Glomerular endothelial cell (primary cell): ENCODE measurements around the gene DCTPP1. TPM values are rescaled to one million over a fixed set of nuclear protein-coding genes. Genes with fewer than 3 reads are reported as not detected.

Experiments used
- DNase-seq: peaks from one replicate; pipeline ENCODE4 v3.0.0-alpha.2; 2011; ENCODE audit warnings: low read depth, low spot score; ENCODE audit errors: extremely low read depth
- total RNA-seq: library from RNA; depleted of rRNA; stranded (reverse); fragments of >200 nt; gene quantifications from 2 replicates; pipeline ENCODE4 v1.2.3, GENCODE V29; 2015

Gene DCTPP1
- total RNA-seq, 1 donor from 2014 or later: 43.8 TPM

DNA sequence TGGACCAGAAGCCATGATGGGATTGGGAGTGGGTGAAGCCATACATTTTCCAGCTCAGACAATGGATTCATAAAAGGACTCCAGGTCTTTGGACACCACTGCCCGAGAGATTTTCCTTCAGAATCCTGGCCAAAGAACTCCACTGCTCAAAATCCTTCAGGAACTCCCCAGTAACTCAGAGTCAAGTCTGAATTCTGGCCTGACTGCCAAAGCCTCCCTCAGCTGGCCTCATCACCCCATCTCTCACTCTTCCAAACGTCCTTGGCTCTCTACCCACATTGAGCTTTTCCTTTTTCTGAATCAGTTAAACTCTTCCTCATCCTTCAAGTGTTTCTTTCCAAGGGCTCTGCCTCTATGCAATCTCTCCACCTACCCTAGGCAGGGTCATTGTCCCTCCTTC lies 46.3 kb downstream of the DCTPP1 start:
- DNase-seq: no peak

DNA sequence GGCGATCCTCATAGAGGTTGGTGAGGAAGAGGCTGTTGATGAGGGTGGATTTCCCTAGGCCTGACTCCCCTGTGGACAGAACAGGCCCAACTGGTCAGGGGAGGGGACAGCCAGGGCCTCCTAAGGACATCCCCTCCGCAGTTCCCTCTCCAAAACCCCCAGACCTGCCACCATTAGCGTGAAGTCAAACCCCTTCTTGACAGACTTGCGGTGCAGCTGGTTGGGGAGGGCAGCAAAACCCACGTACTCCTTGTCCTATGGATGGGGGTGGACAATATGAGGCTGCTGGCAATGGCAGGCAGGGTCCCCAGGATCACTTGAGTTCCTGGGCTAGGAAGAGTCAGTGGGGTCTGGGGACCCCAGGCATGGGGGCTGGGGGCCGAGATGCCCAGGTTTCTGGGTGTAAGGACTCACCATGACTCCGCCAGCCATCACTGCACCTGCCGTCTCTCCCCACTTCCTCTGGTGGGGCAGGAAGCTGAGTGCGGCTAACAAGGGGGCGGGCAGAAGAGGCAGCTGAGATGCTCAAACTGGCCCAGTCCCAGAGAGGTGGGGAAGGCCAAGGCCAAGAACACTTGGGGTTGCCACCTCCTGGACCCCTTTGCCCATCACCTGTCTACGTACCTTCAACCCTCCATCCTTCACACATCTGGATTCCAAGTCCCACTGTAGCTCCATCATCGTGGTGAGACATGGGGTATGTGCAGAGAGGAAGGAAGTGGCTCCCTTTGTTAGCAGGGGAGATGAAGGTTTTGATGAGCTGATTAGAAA lies 47.5 kb downstream of the DCTPP1 start, which contains the start of gene SEPTIN1:
Gene SEPTIN1 (minus strand): TSS at position 451 of the 771 bp plus-strand sequence. CDS start 19 bp downstream, at position 432.
- no peak for DNase-seq

DNA sequence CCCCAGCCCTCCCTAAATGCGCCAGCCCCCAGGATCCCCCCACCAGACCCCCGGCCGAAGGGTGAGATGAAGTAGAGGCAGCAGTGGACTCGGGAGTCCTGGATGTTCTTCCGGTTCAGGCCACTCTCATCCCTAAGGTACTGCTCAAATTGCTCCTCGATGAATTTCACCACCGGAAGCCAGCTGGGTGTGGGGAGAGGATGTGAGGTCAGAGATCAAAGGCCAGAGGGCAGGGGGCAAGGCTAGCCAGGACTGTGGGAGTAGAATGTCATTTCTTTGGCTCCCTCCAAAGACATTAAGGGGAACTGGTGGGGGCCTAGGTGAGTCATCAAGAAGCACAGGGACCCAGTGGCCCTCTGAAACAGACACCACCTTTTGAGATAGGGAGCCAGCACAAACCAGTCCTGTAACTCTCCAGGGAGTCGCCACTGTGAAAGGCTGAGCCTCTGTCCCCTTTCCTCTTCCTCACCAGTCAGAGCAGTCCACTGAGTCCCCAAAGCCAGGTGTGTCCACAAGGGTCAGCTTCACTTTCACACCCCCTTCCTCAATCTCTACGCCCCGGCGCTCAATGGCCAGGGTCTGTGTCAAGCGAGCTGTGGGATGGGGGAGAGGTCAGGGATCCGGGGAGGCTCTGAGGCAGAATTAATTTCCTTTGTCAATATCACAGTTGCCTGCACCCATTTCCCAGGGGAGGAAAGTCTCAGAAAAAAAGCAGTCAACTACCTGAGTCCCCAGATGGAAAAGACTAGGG lies 48.4 kb downstream of the DCTPP1 start:
- no peak for DNase-seq

DNA sequence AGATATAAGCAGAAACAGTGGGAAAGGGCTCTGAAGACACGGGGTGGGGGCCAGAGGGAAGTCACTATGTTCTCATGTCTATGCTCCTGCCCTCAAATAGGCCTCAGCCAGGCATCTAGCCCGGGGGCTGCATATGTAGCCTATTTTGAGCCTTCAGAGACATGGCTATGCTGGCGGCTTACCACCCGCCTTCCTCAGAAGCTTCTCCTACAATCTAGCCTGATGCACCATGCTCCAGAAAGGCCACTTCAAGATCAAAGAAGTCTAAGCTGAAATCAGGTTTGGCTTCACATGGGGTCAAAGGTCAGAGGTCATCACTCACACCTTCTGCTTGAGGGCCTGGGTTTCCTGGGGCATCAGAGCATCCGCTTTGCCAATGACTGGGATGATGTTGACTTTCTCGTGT lies 49.0 kb downstream of the DCTPP1 start:
- DNase-seq: no peak

DNA sequence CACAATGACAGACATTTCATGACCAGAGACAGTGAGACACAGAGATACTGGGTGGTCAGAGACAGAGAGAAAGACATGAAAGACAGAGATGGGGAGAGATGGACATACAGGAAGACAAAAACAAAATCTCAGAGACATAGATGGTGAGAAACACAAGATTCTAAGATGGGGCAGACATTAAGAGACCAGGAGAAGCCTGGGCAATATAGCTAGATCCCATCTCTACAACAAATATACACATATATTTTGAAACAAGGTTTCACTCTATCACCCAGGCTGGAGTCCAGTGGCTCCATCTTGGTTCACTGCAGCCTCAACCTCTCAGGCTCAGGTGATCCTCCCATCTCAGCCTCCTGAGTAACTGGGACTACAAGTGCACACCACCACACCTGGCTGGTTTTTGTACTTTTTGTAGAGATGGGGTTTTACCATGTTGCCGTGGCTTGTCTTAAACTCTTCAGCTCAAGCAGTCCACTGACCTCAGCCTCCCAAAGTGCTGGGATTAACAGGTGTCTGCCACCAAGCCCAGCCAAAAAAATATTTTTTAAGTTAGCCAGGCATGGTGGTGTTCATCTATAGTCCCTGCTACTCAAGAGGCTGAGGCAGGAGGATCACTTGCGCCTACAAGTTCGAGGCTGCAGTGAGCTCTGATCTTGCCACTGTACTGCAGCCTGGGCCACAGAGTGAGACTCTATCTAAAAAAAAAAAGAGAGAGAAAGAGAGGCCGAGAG lies 49.6 kb downstream of the DCTPP1 start:
- DNase-seq: no peak

DNA sequence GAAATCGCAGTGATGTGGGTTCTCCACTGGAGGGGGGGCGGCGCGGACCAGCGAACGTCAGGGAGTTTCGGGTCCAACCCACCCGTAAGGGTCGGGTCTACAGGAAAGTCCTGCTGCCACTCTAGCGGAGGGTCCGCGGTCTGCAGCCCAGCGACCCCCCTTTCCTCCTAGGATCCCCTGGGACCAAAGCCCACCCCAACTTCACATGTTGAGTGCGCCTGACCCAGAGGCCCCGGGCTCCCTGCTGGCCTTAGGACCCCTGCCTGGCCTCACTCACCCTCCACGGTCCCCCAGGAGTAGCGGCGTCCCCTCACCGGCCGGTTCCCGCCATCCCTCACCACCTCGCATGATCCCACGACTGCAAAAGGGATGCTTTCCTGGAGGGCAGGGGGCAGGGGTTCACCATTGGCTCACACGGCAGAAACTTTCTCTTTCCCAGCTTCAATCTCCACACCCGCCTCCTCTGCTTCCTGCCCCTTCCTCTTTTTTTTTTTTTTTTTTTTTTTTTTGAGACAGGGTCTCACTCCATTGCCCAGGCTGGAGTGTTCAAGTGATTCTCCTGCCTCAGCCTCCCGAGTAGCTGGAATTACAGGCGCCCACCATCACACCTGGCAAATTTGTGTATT lies 50.6 kb downstream of the DCTPP1 start:
- DNase-seq: no peak

DNA sequence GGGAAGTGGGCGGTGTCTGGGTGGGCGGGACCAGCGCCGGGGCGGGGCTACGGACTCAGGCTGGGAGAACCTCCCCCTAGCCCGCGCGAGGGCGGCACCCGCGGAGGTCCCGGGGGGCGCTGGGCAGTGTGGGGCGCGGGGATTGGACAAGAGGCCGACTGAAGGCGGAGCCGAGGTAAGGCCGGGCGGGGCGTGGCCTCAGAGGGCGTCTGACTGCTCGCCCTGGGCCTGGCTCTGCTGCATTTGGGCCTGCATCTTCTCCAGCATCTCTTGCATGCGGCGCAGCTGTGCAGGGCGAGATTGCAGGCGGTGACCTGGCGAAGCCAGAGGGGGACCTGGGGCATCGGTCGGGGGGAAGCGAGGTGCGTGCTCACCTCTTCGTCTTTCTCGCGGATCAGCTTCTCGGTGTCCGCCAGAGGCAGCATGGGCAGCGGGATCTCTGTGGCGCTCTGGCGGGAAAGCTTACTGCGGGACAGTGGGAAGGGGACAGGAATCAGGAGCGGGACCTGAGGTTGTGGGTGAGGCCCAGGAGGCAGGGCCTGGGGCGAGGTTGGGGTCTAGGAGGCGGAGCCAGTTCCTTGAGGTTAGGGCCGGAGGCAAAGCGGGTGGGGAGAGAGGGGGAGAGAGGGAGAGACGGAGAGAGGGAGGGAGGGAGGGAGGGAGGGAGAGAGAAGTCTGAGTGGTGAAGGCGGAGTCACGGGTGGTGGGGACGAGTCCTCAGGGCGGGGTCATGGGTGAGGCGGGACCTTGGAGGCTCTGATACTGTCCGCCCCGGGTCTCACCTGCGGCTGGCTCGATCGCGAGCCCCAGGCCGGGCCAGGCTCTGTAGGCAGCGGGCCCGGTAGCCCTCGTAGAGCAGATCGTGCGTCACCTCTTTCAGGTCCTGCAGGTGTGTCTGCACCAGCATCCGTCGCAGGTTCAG lies 51.3 kb downstream of the DCTPP1 start:
- DNase-seq: no peak

DNA sequence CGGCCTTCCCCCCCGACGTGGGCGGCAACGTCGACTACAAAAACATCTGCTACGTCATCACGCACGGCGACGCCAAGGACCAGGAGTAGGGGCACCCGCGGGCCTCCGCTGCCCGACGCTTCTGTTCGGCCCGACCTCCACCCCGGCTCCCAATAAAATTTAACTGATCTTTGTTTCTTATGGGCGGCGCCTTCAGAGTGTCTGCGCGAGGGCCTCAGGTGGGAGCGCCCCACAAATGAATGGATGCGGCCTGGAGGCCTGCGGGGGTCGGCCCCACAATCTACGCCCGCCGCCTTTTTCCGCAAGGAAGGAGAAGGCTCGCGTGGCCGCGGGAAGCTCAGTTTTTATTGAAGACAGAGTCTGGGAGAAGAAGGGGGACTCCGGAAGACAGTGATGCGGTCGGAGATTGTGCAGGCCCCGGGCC lies 52.0 kb downstream of the DCTPP1 start:
- no peak for DNase-seq

DNA sequence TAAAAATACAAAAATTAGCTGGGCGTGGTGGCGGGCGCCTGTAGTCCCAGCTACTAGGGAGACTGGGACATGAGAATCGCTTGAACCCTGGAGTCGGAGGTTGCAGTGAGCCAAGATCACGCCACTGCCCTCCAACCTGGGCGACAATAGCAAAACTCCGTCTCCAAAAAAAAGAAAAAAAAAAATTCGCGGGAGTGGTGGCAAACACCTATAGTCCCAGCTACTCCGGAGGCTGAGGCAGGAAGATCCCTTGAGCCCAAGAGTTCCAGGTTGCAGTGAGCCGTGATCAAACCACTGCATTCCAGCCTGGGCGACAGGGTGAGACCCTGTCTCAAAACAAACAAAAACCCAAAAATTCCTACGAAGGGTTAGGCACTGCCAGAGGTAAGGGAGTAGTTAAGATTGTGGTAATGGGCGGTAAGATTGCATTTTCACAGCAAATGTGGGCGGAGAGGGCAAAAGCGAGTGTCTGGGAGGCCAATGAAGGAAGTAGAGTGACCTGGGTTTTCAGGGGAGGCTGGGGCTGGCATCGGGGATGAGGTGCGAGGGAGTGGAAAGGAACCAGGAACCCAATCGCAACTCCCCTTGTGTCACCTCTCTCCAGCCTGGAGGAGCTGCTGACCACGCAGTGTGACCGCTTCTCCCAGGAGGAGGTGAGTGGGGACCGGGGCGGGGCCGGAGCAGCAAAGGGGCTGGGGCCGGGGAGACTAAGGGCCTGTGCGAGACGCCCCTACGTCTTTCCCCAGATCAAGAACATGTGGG lies 52.6 kb downstream of the DCTPP1 start:
- no peak for DNase-seq

DNA sequence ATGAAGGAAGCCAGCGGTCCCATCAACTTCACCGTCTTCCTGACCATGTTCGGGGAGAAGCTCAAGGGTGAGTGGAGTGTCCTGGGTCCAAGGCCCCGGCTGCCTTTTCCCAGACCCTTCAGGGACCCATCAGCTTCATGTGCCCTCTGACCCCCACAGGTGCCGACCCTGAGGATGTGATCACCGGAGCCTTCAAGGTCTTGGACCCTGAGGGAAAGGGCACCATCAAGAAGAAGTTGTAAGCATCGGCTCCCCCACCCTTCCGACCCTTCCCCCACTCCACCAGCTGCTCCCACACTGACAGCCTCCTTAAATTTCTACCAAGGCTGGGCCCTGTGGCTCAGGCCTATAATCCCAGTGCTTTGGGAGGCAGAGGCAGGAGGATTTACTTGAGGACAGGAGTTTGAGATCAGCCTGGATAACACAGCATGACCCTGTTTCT lies 53.3 kb downstream of the DCTPP1 start:
- DNase-seq: no peak

DNA sequence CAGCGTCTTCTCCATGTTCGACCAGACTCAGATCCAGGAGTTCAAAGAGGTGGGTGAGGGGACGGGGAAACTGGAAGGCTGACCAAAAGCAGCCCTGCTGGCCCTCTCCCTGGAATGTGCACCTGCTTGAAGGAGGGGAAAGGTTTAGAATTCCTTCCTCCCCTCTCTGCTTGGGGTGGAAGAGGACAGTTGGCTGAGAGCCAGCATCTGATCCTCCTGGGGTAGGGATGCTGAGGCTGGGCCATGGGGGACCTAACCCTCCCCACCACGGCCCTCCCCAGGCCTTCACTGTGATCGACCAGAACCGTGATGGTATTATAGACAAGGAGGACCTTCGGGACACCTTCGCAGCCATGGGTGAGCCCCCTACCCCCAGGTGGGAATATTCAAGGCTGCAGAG lies 54.0 kb downstream of the DCTPP1 start:
- no peak for DNase-seq

DNA sequence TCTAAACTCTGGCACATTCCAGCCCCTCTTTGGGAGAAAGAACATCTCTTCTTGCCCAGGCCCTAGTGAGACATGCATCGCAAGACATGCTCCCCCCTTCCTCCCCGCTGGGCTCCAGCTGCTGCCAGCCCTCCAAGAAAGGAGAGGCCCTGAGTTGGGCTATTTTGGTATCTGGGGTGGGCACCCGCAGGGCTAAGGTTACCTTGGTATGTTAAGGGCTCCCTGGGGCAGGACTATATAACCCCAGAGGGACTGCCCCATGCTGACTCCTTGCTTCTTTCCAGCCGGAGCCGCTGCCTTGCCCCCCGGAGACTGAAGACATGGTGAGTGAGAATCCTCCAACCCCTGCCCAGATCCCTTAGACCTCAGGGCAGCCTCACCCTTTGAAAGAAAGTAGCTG lies 55.3 kb downstream of the DCTPP1 start, which contains the start of gene MYL11:
Gene MYL11 (plus strand): TSS at position 265 of the 400 bp plus-strand sequence. CDS start 56 bp downstream, at position 321.
- DNase-seq: no peak

Other genes with a start within 250 kb of the DCTPP1 start
- 1.5 and 3.0 TPM in 2 replicates for gene CORO1A, start 246.4 kb downstream of the DCTPP1 start, total RNA-seq
- gene BOLA2B, start 236.4 kb downstream of the DCTPP1 start, total RNA-seq: 223 and 376 TPM in 2 replicates
- gene SLX1A, start 236.2 kb downstream of the DCTPP1 start, total RNA-seq: 62.4 and 113 TPM in 2 replicates
- 10.2 and 19.4 TPM in 2 replicates for gene SULT1A3, start 230.8 kb downstream of the DCTPP1 start, total RNA-seq
- gene NPIPB13, start 181.6 kb downstream of the DCTPP1 start, total RNA-seq: 0.47 and 1.5 TPM in 2 replicates
- gene CD2BP2, start 74.7 kb downstream of the DCTPP1 start, total RNA-seq: 55.6 and 56.3 TPM in 2 replicates
- 47.8 and 61.4 TPM in 2 replicates for gene TBC1D10B, start 59.5 kb downstream of the DCTPP1 start, total RNA-seq
- gene MYL11, start 55.2 kb downstream of the DCTPP1 start, total RNA-seq: not detected in 2 replicates
- 0.47 TPM in 1 of 2 replicates, not detected in the other for gene SEPTIN1, start 47.5 kb downstream of the DCTPP1 start, total RNA-seq
- 14.0 and 14.4 TPM in 2 replicates for gene ZNF48, start 34.6 kb downstream of the DCTPP1 start, total RNA-seq
- 19.0 and 19.8 TPM in 2 replicates for gene ZNF771, start 22.4 kb downstream of the DCTPP1 start, total RNA-seq
- gene SEPHS2, start 15.8 kb upstream of the DCTPP1 start, total RNA-seq: 35.3 and 38.1 TPM in 2 replicates
- not detected in 2 replicates for gene ITGAL, start 42.7 kb upstream of the DCTPP1 start, total RNA-seq
- 31.9 and 36.2 TPM in 2 replicates for gene ZNF768, start 96.5 kb upstream of the DCTPP1 start, total RNA-seq
- 6.0 and 6.1 TPM in 2 replicates for gene ZNF747, start 104.8 kb upstream of the DCTPP1 start, total RNA-seq
- 9.9 and 12.5 TPM in 2 replicates for gene ZNF764, start 128.3 kb upstream of the DCTPP1 start, total RNA-seq
- 11.1 and 12.4 TPM in 2 replicates for gene ZNF688, start 141.7 kb upstream of the DCTPP1 start, total RNA-seq
- 5.8 and 11.2 TPM in 2 replicates for gene ZNF785, start 155.7 kb upstream of the DCTPP1 start, total RNA-seq
- 9.0 and 11.4 TPM in 2 replicates for gene ZNF689, start 180.4 kb upstream of the DCTPP1 start, total RNA-seq
- 22.4 and 38.1 TPM in 2 replicates for gene PRR14, start 220.9 kb upstream of the DCTPP1 start, total RNA-seq
- 34.3 and 64.9 TPM in 2 replicates for gene FBRS, start 228.4 kb upstream of the DCTPP1 start, total RNA-seq